ENCODE results near the gene FASTK.

Gene FASTK

GRCh38 chr7:151118108-151119054 lies 37.8 kb upstream of the FASTK start:
- no peaks in the 10 kb centered on the region for H3K9me3 ChIP-seq (ENCODE audit: insufficient read depth, low read depth, low read length)
- H2AFZ ChIP-seq (ENCODE audit: low read length), result no peak overlapping the region
- no peak overlapping the region for H3K9ac ChIP-seq (ENCODE audit: low read depth, low read length, poor library complexity, severe bottlenecking)
- no peaks in the 10 kb centered on the region for H3K9me2 ChIP-seq (replicated peaks; ENCODE audit: low read depth, low read length)
- no peaks in the 10 kb centered on the region for H3F3A ChIP-seq (ENCODE audit: low read depth)
- no peak overlapping the region for H3K4me2 ChIP-seq (ENCODE audit: low read depth, low read length, poor library complexity, severe bottlenecking)
- no peaks in the 10 kb centered on the region for H3K4me1 ChIP-seq (ENCODE audit: insufficient read depth, low read length, poor library complexity, severe bottlenecking)
- peaks cover 33% of the 10 kb centered on the region; the same call in 1 of the 2 replicates for H3K36me3 ChIP-seq (ENCODE audit: insufficient read depth, low read length)
- no peaks in the 10 kb centered on the region for H3K27me3 ChIP-seq (ENCODE audit: insufficient read depth, low read length, poor library complexity, severe bottlenecking)
- no peak overlapping the region for H3K4me3 ChIP-seq (ENCODE audit: low read length, poor library complexity, severe bottlenecking)
- no peaks in the 10 kb centered on the region for H4K20me1 ChIP-seq (ENCODE audit: insufficient read depth, low read length, poor library complexity, severe bottlenecking)
- TF ChIP-seq EZH2phosphoT487 (IDR thresholded peaks at IDR 0.05; ENCODE audit: borderline replicate concordance) (no peak), CTCF (conservative IDR thresholded peaks at IDR 0.05; ENCODE audit: low read length) (no peak)
- H3K79me2 ChIP-seq (ENCODE audit: insufficient read depth, low read length), result peaks cover 4% of the 10 kb centered on the region; the same call in 1 of the 2 replicates

- H3K79me2 ChIP-seq (ENCODE audit: insufficient read depth, low read length), result peaks cover 4% of the 10 kb centered on the region; the same call in 1 of the 2 replicates
- H3K9me2 ChIP-seq (replicated peaks; ENCODE audit: low read depth, low read length), result no peaks in the 10 kb centered on the region
- no peaks in the 10 kb centered on the region for H3K9me3 ChIP-seq (ENCODE audit: insufficient read depth, low read depth, low read length)
- no peak overlapping the region for H3K4me2 ChIP-seq (ENCODE audit: low read depth, low read length, poor library complexity, severe bottlenecking)
- H3F3A ChIP-seq (ENCODE audit: low read depth), result no peaks in the 10 kb centered on the region
- H4K20me1 ChIP-seq (ENCODE audit: insufficient read depth, low read length, poor library complexity, severe bottlenecking), result no peaks in the 10 kb centered on the region
- peaks cover 32% of the 10 kb centered on the region; the same call in 1 of the 2 replicates for H3K36me3 ChIP-seq (ENCODE audit: insufficient read depth, low read length)
- H3K9ac ChIP-seq (ENCODE audit: low read depth, low read length, poor library complexity, severe bottlenecking), result no peak overlapping the region
- no peak overlapping the region for H2AFZ ChIP-seq (ENCODE audit: low read length)
- no peaks in the 10 kb centered on the region for H3K27me3 ChIP-seq (ENCODE audit: insufficient read depth, low read length, poor library complexity, severe bottlenecking)
- TF ChIP-seq CTCF (conservative IDR thresholded peaks at IDR 0.05; ENCODE audit: low read length) (no peak), EZH2phosphoT487 (IDR thresholded peaks at IDR 0.05; ENCODE audit: borderline replicate concordance) (no peak)
- H3K4me3 ChIP-seq (ENCODE audit: low read length, poor library complexity, severe bottlenecking), result no peak overlapping the region
- H3K4me1 ChIP-seq (ENCODE audit: insufficient read depth, low read length, poor library complexity, severe bottlenecking), result no peaks in the 10 kb centered on the region
Measured at GRCh38 chr7:151117565-151117964, 37.0 kb upstream of the FASTK start.

GRCh38 chr7:151116603-151117440 lies 36.2 kb upstream of the FASTK start:
- H4K20me1 ChIP-seq (ENCODE audit: insufficient read depth, low read length, poor library complexity, severe bottlenecking), result no peaks in the 10 kb centered on the region
- no peak overlapping the region for H2AFZ ChIP-seq (ENCODE audit: low read length)
- H3F3A ChIP-seq (ENCODE audit: low read depth), result no peaks in the 10 kb centered on the region
- H3K4me2 ChIP-seq (ENCODE audit: low read depth, low read length, poor library complexity, severe bottlenecking), result no peak overlapping the region
- peaks cover 7% of the 10 kb centered on the region; the same call in 1 of the 2 replicates for H3K79me2 ChIP-seq (ENCODE audit: insufficient read depth, low read length)
- H3K27me3 ChIP-seq (ENCODE audit: insufficient read depth, low read length, poor library complexity, severe bottlenecking), result no peaks in the 10 kb centered on the region
- H3K4me3 ChIP-seq (ENCODE audit: low read length, poor library complexity, severe bottlenecking), result no peak overlapping the region
- TF ChIP-seq CTCF (conservative IDR thresholded peaks at IDR 0.05; ENCODE audit: low read length) (no peak), EZH2phosphoT487 (IDR thresholded peaks at IDR 0.05; ENCODE audit: borderline replicate concordance) (no peak)
- H3K9ac ChIP-seq (ENCODE audit: low read depth, low read length, poor library complexity, severe bottlenecking), result no peak overlapping the region
- peaks cover 32% of the 10 kb centered on the region; the same call in 1 of the 2 replicates for H3K36me3 ChIP-seq (ENCODE audit: insufficient read depth, low read length)
- no peaks in the 10 kb centered on the region for H3K9me2 ChIP-seq (replicated peaks; ENCODE audit: low read depth, low read length)
- H3K4me1 ChIP-seq (ENCODE audit: insufficient read depth, low read length, poor library complexity, severe bottlenecking), result no peaks in the 10 kb centered on the region
- no peaks in the 10 kb centered on the region for H3K9me3 ChIP-seq (ENCODE audit: insufficient read depth, low read depth, low read length)

All from Loucy (cell line).